Activated CD4-positive, alpha-beta T cell treated with anti-CD3 and anti-CD28 coated beads, Interleukin-2, amount 10 ng/mL, durations not matched to agents 7 days and 5 days (primary cell): ENCODE data around the gene EPYC. TPM values are rescaled to one million over a fixed set of nuclear protein-coding genes. Genes with fewer than 3 reads are reported as not detected.

Experiments
- CTCF ChIA-PET: fragments of 350-600 bp; sonication (Branson Sonifier 250); formaldehyde crosslinking; loops from one replicate; lab custom pipeline; 2021; ENCODE audit warnings: antibody characterized with exemption; lab: Charles Lee
- POLR2A ChIA-PET: fragments of 350-600 bp; sonication (Branson Sonifier 250); formaldehyde crosslinking; loops from one replicate; lab custom pipeline; 2021; ENCODE audit warnings: antibody characterized with exemption; lab: Charles Lee
- DNase-seq: peaks from one replicate; pipeline ENCODE4 v3.0.0-alpha.2; 2020
- H3K27ac Mint-ChIP-seq: one replicate; pipeline ENCODE4 v1.8.0; 2021; ENCODE audit warnings: mild to moderate bottlenecking, moderate library complexity, mixed read lengths
- H3K27me3 Mint-ChIP-seq: one replicate; pipeline ENCODE4 v1.8.0; 2021; ENCODE audit warnings: mixed read lengths
- H3K36me3 Mint-ChIP-seq: one replicate; pipeline ENCODE4 v1.8.0; 2021; ENCODE audit warnings: low read depth, mixed read lengths
- H3K4me1 Mint-ChIP-seq: one replicate; pipeline ENCODE4 v1.8.0; 2021; ENCODE audit warnings: mixed read lengths
- H3K4me3 Mint-ChIP-seq: one replicate; pipeline ENCODE4 v1.8.0; 2021; ENCODE audit warnings: mild to moderate bottlenecking, moderate library complexity, mixed read lengths
- H3K9me3 Mint-ChIP-seq: one replicate; pipeline ENCODE4 v1.8.0; 2021; ENCODE audit warnings: mixed read lengths
- total RNA-seq, 2 experiments: library from RNA; stranded (reverse); gene quantifications; one replicate each; pipeline ENCODE4 v1.2.3, GENCODE V29; 2021

Gene EPYC, protein sequence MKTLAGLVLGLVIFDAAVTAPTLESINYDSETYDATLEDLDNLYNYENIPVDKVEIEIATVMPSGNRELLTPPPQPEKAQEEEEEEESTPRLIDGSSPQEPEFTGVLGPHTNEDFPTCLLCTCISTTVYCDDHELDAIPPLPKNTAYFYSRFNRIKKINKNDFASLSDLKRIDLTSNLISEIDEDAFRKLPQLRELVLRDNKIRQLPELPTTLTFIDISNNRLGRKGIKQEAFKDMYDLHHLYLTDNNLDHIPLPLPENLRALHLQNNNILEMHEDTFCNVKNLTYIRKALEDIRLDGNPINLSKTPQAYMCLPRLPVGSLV
- total RNA-seq, result not detected

DNA sequence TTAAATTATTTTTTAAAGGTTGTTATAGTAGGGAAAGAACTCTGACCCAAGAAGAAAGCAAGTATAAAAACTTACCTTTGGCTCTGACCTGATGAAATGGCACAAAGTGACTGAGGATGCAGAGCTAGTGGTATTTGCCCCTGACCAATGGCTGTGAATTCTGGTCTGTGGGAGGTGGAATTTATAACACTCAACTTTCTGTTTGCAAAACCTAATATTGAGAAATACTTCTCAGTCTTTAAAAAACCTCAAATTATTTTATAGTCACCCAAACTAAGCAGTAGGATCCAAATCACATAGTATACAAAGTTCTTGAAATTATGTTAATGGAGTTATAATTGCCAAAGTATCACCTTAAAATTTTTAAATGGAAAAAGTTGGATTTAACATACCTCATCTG is at the start of gene EPYC:
Gene EPYC (minus strand): TSS at position 101 of the 400 bp plus-strand sequence. CDS start 2,407 bp downstream, outside the sequence.
- no peak for DNase-seq
- CTCF ChIA-PET, result no interaction called here
- H3K36me3 Mint-ChIP-seq, result no peaks in the 10 kb centered on the region
- POLR2A ChIA-PET, result no interaction called here
- no peak within 1 kb of the TSS for H3K27ac Mint-ChIP-seq
- H3K27me3 Mint-ChIP-seq, result peaks cover 25% of the 10 kb centered on the region
- H3K4me3 Mint-ChIP-seq, result no peak within 1 kb of the TSS
- H3K4me1 Mint-ChIP-seq, result peaks cover 22% of the 10 kb centered on the region
- no peaks in the 10 kb centered on the region for H3K9me3 Mint-ChIP-seq

DNA sequence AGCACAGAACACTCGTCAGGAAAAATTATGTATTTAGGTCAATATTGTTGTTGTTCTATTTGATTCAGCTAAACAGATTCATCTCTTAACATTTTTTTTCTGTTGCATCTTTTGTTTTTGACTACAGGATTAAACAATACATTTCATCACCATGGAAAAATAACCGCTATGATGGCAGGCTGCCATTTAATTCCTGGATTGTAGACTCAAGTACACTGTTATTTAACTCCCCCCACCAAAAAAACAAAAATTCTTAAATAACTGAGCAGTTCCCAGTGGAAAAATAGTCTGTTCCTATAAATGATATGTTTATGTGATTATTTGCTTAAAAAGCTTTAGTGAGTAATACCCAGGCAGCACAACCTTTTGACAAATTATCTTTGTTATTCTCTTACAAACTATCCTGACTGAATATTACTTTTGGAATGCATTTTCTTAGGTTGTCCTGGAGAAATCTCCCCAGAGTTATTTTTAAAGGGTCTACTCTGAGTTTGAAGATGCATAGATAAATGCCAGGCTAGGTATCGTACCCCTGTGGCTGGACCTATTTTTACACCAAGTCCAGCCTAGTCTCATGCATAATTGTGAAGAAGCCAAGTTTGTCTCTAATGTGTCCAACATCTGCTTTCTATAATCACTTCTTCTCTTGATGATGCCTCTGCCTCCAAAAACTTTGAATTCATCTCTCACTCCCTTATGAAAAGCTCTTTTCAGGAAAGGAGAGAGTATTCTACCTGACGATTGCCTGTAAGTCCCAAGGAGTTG is 49.4 kb upstream of the EPYC start:
- Mint-ChIP-seq H3K9me3 (no peaks in the 10 kb centered on the region), H3K4me1 (no peaks in the 10 kb centered on the region), H3K4me3 (no peak overlapping the region), H3K36me3 (no peaks in the 10 kb centered on the region), H3K27me3 (no peaks in the 10 kb centered on the region), H3K27ac (no peak overlapping the region)
- DNase-seq, result no peak
- CTCF ChIA-PET, result no interaction called here
- POLR2A ChIA-PET, result no interaction called here

DNA sequence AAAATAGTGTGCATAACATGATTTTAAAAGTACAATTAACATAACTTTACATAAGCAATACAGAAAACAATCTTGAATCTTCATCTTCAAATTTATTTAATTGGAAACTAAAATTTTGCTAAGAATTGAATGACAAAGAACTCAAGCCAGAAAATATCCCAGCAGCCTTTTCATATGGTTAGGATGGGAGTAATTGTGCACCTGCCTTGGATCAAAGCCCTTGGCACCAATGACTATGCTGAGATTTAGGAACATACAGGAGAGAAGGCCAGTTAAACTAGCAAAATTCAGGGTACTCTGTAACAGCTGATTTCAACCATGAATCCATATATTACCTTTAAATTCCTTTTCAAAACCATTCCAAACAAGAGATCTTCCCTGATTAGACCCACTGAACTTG is 47.3 kb upstream of the EPYC start:
- Mint-ChIP-seq H3K27ac (no peak overlapping the region), H3K4me3 (no peak overlapping the region), H3K4me1 (no peaks in the 10 kb centered on the region), H3K36me3 (no peaks in the 10 kb centered on the region), H3K9me3 (no peaks in the 10 kb centered on the region), H3K27me3 (no peaks in the 10 kb centered on the region)
- ChIA-PET CTCF (no interaction called here), POLR2A (no interaction called here)
- DNase-seq, result no peak

DNA sequence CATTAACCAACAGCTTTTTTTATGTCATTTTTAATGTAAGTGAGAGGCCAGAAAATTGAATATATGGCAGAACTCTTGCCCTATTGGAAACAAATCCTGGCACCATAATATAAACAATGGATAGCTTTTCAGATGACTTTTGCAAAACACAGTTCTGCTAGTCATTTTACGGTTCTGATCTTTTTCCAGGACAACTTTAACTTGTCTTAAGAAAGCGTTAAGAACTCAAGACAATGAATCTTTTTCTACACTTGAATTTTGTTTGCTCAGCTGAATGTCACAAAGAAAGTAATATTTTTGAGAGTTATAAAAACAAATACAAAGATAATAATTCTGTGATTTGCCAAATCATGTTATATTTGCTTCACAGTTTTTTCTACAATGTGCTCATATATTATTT is 39.8 kb upstream of the EPYC start:
- no peak overlapping the region for H3K4me3 Mint-ChIP-seq
- DNase-seq, result no peak
- no peaks in the 10 kb centered on the region for H3K9me3 Mint-ChIP-seq
- H3K36me3 Mint-ChIP-seq, result no peaks in the 10 kb centered on the region
- no peaks in the 10 kb centered on the region for H3K4me1 Mint-ChIP-seq
- POLR2A ChIA-PET, result no interaction called here
- no peak overlapping the region for H3K27ac Mint-ChIP-seq
- CTCF ChIA-PET, result interaction anchor here (0.6 kb wide), 1 partner anchor 31 kb away, joined by 4 read pairs; no protein-coding TSS in a partner anchor
- H3K27me3 Mint-ChIP-seq, result peaks cover 4% of the 10 kb centered on the region

DNA sequence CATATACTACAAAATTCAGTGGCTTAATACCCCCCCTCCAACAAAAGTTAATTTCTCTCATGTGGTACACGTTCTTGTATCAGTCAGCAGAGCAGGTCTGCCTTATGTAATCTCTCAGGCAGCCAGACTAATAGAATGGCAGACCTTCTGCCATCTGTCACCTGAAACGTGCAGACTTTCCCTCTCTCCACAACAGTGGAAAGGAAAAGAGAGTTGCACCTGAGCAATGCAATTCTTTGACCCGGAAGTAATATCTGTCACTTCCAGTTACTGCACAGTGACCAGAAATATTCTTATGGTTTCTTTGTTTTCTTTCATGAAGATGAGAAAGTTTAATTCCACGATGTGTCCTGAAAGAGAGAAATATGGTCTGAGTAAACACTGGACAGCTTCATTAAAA is 38.6 kb upstream of the EPYC start:
- H3K27ac Mint-ChIP-seq, result no peak overlapping the region
- H3K4me1 Mint-ChIP-seq, result no peaks in the 10 kb centered on the region
- no peak for DNase-seq
- no peaks in the 10 kb centered on the region for H3K9me3 Mint-ChIP-seq
- H3K4me3 Mint-ChIP-seq, result no peak overlapping the region
- peaks cover 4% of the 10 kb centered on the region for H3K27me3 Mint-ChIP-seq
- ChIA-PET POLR2A (no interaction called here), CTCF (no interaction called here)
- H3K36me3 Mint-ChIP-seq, result no peaks in the 10 kb centered on the region

DNA sequence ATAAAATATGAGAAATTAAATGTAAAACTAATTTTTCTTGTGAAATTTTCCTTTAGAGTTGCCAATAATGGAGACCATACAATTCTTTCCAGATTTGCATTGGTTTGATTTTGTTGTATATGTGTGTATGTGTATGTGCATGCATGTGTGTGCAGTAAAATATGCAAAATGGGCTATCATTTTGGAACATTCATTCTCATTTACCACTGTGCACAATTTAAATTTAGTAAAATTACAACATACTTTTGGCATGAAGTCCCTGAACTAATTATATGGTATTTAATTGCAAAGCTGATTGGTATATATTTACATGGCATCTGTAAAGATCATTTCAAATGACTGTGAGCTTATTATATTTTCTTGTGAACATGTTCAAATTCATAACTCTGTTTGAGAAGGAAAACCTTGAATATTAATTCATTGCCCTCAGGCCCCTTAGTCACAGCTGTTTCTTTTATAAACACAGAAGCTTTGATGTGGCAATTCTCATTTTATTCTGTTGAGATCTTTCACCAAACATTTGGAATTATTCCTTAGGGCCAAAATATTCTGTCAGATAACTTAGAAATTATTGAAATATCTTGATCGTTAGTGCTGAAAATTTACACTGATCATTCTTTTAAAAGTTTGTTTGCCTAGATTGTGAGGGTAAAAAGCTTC is 35.5 kb upstream of the EPYC start:
- H3K27me3 Mint-ChIP-seq, result no peaks in the 10 kb centered on the region
- no peaks in the 10 kb centered on the region for H3K4me1 Mint-ChIP-seq
- no peaks in the 10 kb centered on the region for H3K36me3 Mint-ChIP-seq

DNA sequence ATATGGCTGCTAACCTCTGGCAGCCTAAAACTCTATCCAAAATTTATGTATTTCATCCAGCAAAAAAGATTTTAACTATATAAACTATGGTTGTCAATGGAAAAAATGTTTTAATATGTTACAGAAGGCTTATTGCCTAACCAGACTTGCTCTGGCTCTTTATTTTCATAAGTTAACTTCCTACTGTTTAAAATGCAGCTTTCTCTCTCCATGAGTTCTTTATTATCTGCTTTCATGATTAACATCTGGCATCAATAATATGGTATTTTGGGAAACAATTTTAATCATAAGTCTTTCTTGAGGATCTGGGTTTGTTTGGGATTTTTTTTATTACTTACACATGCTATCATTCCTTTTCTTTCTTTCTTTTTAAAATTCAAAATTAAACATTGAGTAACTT is 32.5 kb upstream of the EPYC start:
- no peaks in the 10 kb centered on the region for H3K27me3 Mint-ChIP-seq

More for the DNA sequence above, 35.5 kb upstream of the EPYC start:
- ChIA-PET CTCF (no interaction called here), POLR2A (no interaction called here)
- H3K4me3 Mint-ChIP-seq, result no peak overlapping the region
- H3K27ac Mint-ChIP-seq, result no peak overlapping the region
- H3K9me3 Mint-ChIP-seq, result no peaks in the 10 kb centered on the region
- DNase-seq, result no peak

DNA sequence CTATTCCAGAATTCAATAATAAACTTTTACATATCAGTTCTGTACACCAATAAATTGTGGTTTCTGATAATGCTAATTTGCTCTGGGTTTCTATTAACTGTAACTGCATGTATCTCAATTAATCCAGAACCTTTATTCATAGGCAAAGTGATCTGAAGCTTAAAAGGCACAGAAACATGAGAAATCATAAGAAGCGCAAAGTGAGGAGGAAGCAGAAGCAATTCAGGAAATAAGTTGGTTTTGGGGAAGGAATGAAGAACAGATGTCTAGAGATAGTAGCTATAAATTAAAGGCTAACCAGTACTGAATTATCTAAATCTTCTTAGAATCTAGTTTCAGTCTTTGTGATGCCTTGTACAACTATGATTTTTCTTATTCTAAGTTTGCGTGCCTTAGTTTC is 28.5 kb upstream of the EPYC start:
- H3K4me1 Mint-ChIP-seq, result no peaks in the 10 kb centered on the region
- ChIA-PET POLR2A (no interaction called here), CTCF (no interaction called here)
- no peaks in the 10 kb centered on the region for H3K36me3 Mint-ChIP-seq
- H3K9me3 Mint-ChIP-seq, result no peaks in the 10 kb centered on the region
- no peak for DNase-seq
- H3K4me3 Mint-ChIP-seq, result no peak overlapping the region
- H3K27ac Mint-ChIP-seq, result no peak overlapping the region
- H3K27me3 Mint-ChIP-seq, result peaks cover 5% of the 10 kb centered on the region

More for the DNA sequence above, 32.5 kb upstream of the EPYC start:
- Mint-ChIP-seq H3K9me3 (no peaks in the 10 kb centered on the region), H3K27ac (no peak overlapping the region), H3K4me1 (no peaks in the 10 kb centered on the region), H3K4me3 (no peak overlapping the region), H3K36me3 (no peaks in the 10 kb centered on the region)
- ChIA-PET CTCF (no interaction called here), POLR2A (no interaction called here)
- no peak for DNase-seq

DNA sequence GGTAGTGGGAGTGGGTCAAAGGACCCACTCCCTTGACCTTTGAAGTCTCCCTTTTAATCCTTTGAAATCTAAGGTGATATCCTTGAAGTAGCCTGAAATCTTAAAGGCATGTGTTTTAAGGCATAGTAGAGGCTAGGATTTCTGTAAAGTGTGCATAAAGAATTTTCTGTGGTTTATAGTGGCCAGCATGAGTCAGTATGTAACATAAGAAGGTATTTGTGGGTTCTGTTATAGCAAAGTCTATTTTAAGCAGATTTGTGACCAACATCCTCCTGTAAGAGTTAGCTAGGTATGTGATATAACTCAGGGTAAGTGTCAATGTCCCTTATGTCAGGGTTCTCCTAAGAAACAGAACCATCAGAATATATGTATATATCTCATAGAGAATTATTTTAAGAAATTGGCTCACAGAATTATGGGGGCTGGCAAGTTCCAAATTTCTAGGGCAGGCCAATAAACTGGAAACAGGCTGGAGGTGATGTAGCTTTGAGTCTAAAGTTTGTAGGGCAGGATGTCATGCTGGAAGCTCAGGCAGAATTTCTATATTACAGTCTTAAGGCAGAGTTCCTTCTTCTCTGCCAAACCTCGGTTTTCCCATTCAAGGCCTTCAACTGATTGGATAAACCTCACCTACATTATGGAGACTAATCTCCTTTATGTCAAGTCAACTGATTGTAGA is 18.7 kb upstream of the EPYC start:
- ChIA-PET POLR2A (no interaction called here), CTCF (no interaction called here)
- no peaks in the 10 kb centered on the region for H3K36me3 Mint-ChIP-seq

DNA sequence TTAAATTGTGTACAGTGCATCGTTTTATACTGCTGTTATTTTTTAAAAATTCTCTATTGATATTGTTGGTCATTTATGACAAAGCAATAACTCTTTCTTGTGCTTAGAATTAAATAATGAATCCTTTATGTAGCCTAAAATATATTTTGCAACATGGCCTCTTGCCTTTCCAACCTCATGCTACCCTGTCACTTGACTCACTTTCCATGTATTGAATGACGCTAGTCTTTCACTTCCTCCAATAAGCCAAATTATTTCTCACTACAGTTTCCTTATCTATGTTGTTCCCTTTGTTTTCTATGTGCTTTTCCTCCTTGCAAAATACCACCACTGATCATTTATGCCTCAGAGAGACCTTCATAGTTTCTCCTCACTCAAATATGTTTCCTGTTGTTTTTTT is 16.3 kb upstream of the EPYC start:
- CTCF ChIA-PET, result no interaction called here
- Mint-ChIP-seq H3K27ac (no peak overlapping the region), H3K27me3 (peaks cover 5% of the 10 kb centered on the region), H3K4me3 (no peak overlapping the region), H3K9me3 (no peaks in the 10 kb centered on the region), H3K4me1 (peaks cover 2% of the 10 kb centered on the region), H3K36me3 (no peaks in the 10 kb centered on the region)
- no peak for DNase-seq
- POLR2A ChIA-PET, result no interaction called here

More for the DNA sequence above, 18.7 kb upstream of the EPYC start:
- H3K9me3 Mint-ChIP-seq, result no peaks in the 10 kb centered on the region
- no peak overlapping the region for H3K4me3 Mint-ChIP-seq
- peaks cover 2% of the 10 kb centered on the region for H3K4me1 Mint-ChIP-seq
- no peak for DNase-seq
- H3K27me3 Mint-ChIP-seq, result peaks cover 5% of the 10 kb centered on the region
- no peak overlapping the region for H3K27ac Mint-ChIP-seq

DNA sequence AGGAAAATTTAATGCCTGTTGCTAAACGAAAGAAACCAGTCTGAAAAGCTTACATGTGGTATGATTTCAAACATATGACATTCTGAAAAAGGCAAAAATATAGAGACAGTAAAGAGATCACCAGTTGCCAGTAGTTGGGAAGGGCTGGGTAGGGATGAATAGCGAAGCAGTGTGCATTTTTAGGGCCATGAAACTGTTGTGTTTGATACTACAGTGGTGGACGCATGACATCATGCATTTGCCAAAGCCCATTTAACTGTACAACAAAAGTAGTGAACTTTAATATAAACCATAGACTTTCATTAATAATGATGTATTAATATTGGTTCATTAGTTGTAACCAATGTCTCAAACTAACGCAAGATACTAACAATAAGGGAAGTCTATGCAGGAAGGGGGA is 14.7 kb upstream of the EPYC start:
- Mint-ChIP-seq H3K4me1 (peaks cover 2% of the 10 kb centered on the region), H3K36me3 (no peaks in the 10 kb centered on the region), H3K9me3 (no peaks in the 10 kb centered on the region), H3K27me3 (peaks cover 9% of the 10 kb centered on the region), H3K27ac (no peak overlapping the region), H3K4me3 (no peak overlapping the region)
- DNase-seq, result no peak
- ChIA-PET POLR2A (no interaction called here), CTCF (no interaction called here)

DNA sequence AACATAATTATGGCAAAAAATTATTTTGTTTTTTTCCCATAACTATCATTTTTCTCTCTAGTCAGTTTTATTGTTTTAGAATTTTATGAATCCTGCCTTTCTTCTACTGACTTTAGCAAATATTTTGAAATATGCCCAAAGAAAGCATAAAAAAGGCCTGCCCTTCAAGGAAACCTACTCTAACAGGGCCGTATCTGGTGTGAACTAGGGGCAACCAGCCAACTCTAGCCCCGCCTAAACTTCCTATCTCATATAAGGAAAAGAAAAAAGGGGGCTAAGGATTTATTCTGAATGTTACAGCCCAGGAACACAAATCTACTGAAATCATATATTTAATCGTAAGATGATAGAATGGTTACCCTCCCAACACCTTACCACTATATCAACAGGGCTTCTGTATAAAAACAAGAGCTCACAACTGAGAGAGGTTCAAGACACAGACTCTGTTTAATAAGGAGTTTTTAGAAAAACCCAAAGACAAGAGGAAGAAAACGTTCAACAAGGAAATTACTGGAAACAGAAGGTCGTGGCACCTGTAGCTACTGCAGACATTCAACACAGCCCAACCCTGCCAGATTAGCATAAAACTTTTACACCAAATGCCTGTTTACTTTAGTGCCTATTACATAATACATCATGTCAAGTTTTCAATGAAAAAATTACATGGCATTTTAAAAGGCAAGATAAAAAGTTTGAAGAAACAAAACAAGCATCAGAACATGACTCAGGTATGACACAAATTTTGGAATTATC is 12.9 kb upstream of the EPYC start:
- H3K9me3 Mint-ChIP-seq, result no peaks in the 10 kb centered on the region
- H3K4me3 Mint-ChIP-seq, result no peak overlapping the region
- H3K36me3 Mint-ChIP-seq, result no peaks in the 10 kb centered on the region
- ChIA-PET POLR2A (no interaction called here), CTCF (no interaction called here)
- peaks cover 21% of the 10 kb centered on the region for H3K27me3 Mint-ChIP-seq
- no peak for DNase-seq
- H3K4me1 Mint-ChIP-seq, result no peaks in the 10 kb centered on the region
- no peak overlapping the region for H3K27ac Mint-ChIP-seq
